K562 (cell line): ENCODE results near the gene KIAA0319L. TPM values are rescaled to one million over a fixed set of nuclear protein-coding genes. Genes with fewer than 3 reads are reported as not detected.

ENCODE experiments used
- DIDO1 ChIP-seq: fragments of 450-650 bp; IDR thresholded peaks from 2 replicates; pipeline ENCODE4 v1.6.1; 2016; ENCODE audit warnings: low read depth, missing biosample characterization, missing genetic modification characterization
- HIVEP1 ChIP-seq: fragments of 250-450 bp; sonication (Bioruptor Pico); IDR thresholded peaks from 2 replicates; pipeline ENCODE4 v1.4.0; 2020; ENCODE audit warnings: mild to moderate bottlenecking
- NR2C1 ChIP-seq, 2 experiments: fragments of 450-650 bp; IDR thresholded peaks; 2 replicates each; pipeline ENCODE4 v1.6.1; 2017; ENCODE audit warnings: mild to moderate bottlenecking in 2 of 2, antibody characterized with exemption in 1 of 2, inconsistent platforms in 1 of 2, missing compliant biosample characterization in 1 of 2, missing genetic modification characterization in 1 of 2
- POLR2AphosphoS5 ChIP-seq: IDR thresholded peaks from 2 replicates; pipeline ENCODE4 v1.6.1; 2011; ENCODE audit warnings: mild to moderate bottlenecking, low read depth, low read length, moderate library complexity; ENCODE audit not compliant: control insufficient read depth, insufficient read depth
- PRDM10 ChIP-seq: fragments of 450-650 bp; IDR thresholded peaks from 2 replicates; pipeline ENCODE4 v1.6.1; 2018; ENCODE audit not compliant: partially characterized antibody
- PRMT5 ChIP-seq: sonication (generic); formaldehyde crosslinking; IDR thresholded peaks from 2 replicates; pipeline ENCODE4 v1.5.0; 2020; ENCODE audit warnings: missing genetic modification reagents
- TCF15 ChIP-seq: fragments of 250-450 bp; sonication (Bioruptor Pico); IDR thresholded peaks from 2 replicates; pipeline ENCODE4 v1.8.0; 2022; ENCODE audit warnings: moderate library complexity, mild to moderate bottlenecking, inconsistent platforms
- ZNF232 ChIP-seq: sonication (generic); formaldehyde crosslinking; IDR thresholded peaks from 2 replicates; pipeline ENCODE4 v1.8.0; 2022; ENCODE audit warnings: mild to moderate bottlenecking, missing genetic modification reagents
- ZNF655 ChIP-seq: fragments of 250-450 bp; sonication (Bioruptor Pico); IDR thresholded peaks from 2 replicates; pipeline ENCODE4 v1.5.0; 2021
- ZNF707 ChIP-seq: fragments of 250-450 bp; sonication (Bioruptor Pico); conservative IDR thresholded peaks from 2 replicates; pipeline ENCODE4 v1.8.0; 2022; ENCODE audit warnings: inconsistent platforms, mild to moderate bottlenecking, moderate library complexity
- polyA plus RNA-seq, 8 experiments: library from polyadenylated mRNA; depleted of rRNA in 4 of 8; stranded (reverse) in 5 of 8; unstranded in 3 of 8; fragments of >200 nt; fragmentation: Nextera tagmentation in 2 of 8; fragmentation: Illumina TruSeq in 1 of 8; extraction: Ambion mirVana in 2 of 8; extraction: Trizol in 1 of 8; gene quantifications; 2 replicates each; pipeline versions ENCODE4 v1.2.1 to v1.2.3, GENCODE V29; 2011 to 2014; ENCODE audit warnings: inconsistent platforms in 1 of 8, missing spikeins in 1 of 8
- total RNA-seq, 7 experiments: library from RNA; depleted of rRNA in 6 of 7; stranded (reverse); fragments of >200 nt in 6 of 7; fragmentation: Illumina TruSeq in 2 of 7; extraction: Trizol in 2 of 7; gene quantifications; 2 replicates each; pipeline versions ENCODE4 v1.2.1 to v1.2.3, GENCODE V29; 2011 to 2021; ENCODE audit warnings: low replicate concordance in 1 of 7
- TF ChIP-seq, protein P1 (sequence below), 2 experiments: fragments of 450-650 bp in 1 of 2; IDR thresholded peaks; 2 replicates each; pipeline ENCODE4 v1.6.1; 2011 to 2017; ENCODE audit warnings: low read depth in 2 of 2, antibody characterized with exemption in 1 of 2, borderline replicate concordance in 1 of 2, low read length in 1 of 2, mild to moderate bottlenecking in 1 of 2, mixed read lengths in 1 of 2; ENCODE audit not compliant: control insufficient read depth in 1 of 2
- TF ChIP-seq, protein P2 (sequence below): fragments of 250-450 bp; sonication (Bioruptor Pico); IDR thresholded peaks from 2 replicates; pipeline ENCODE4 v1.5.0; 2021; ENCODE audit warnings: mild to moderate bottlenecking, borderline replicate concordance

KIAA0319L gene
- total and polyA plus RNA-seq, 9 of the 15 experiments (the other 6 are each of a cell fraction or from before 2014, with no cell fraction given) = 2.4 to 51.7 (median 27.4) TPM

DNA sequence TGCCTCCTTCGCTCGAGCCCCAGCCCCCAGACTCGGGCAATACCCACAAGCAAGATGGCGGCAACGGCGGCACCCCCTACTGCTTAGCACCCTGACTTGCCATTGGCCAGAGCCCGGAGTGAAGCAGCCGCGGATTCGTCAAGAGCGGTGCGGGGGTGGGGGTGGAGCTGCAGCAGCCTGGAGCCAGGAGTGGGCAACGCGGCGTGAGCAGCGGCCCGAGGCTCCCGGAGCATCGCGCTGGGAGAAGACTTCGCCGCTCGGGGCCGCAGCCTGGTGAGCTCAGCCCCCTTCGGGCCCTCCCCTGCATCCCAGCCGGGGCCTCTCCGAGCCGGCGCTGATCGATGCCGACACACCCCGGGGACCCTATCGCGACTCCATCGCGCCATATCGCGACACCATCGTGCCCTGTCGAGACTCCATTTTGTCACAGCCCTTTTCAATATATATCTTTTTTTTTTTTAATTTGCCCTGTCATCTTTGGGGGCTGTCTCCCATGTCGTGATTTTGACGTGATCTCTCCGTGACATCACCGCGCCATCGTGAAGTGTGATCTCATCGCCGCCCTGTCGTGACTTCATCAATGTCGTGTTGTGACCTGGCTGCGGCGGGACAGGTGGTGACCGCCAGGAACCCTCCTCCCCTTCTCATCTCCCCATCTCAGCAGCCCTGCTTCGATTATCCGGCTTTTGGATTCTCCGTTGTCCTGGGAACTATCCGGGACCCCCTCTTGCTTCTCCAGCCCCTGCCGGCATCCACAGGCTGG lies 589 bp upstream of the KIAA0319L start, which contains the start of gene NCDN (continued):
- TF ChIP-seq ZNF232 (CRISPR knock-in tag) (no peak), PRDM10 (no peak), POLR2AphosphoS5 (no peak), ZNF655 (CRISPR knock-in tag) (no peak), NR2C1 (IDR thresholded peaks at IDR 0.05) (peak; percentile 100), NR2C1 (tag; IDR thresholded peaks at IDR 0.05) (peak; percentile 100), ZNF707 (CRISPR knock-in tag) (no peak), PRMT5 (CRISPR knock-in tag) (no peak), TCF15 (no peak), DIDO1 (tag) (peak; percentile 98), HIVEP1 (CRISPR knock-in tag) (no peak)
- TF ChIP-seq, protein P1, sequence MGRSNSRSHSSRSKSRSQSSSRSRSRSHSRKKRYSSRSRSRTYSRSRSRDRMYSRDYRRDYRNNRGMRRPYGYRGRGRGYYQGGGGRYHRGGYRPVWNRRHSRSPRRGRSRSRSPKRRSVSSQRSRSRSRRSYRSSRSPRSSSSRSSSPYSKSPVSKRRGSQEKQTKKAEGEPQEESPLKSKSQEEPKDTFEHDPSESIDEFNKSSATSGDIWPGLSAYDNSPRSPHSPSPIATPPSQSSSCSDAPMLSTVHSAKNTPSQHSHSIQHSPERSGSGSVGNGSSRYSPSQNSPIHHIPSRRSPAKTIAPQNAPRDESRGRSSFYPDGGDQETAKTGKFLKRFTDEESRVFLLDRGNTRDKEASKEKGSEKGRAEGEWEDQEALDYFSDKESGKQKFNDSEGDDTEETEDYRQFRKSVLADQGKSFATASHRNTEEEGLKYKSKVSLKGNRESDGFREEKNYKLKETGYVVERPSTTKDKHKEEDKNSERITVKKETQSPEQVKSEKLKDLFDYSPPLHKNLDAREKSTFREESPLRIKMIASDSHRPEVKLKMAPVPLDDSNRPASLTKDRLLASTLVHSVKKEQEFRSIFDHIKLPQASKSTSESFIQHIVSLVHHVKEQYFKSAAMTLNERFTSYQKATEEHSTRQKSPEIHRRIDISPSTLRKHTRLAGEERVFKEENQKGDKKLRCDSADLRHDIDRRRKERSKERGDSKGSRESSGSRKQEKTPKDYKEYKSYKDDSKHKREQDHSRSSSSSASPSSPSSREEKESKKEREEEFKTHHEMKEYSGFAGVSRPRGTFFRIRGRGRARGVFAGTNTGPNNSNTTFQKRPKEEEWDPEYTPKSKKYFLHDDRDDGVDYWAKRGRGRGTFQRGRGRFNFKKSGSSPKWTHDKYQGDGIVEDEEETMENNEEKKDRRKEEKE (IDR thresholded peaks at IDR 0.05; ENCODE audit: borderline replicate concordance in 1 of 2, control insufficient read depth in 1 of 2, low read depth in 2 of 2, low read length in 1 of 2) = no peak
- TF ChIP-seq, protein P2, sequence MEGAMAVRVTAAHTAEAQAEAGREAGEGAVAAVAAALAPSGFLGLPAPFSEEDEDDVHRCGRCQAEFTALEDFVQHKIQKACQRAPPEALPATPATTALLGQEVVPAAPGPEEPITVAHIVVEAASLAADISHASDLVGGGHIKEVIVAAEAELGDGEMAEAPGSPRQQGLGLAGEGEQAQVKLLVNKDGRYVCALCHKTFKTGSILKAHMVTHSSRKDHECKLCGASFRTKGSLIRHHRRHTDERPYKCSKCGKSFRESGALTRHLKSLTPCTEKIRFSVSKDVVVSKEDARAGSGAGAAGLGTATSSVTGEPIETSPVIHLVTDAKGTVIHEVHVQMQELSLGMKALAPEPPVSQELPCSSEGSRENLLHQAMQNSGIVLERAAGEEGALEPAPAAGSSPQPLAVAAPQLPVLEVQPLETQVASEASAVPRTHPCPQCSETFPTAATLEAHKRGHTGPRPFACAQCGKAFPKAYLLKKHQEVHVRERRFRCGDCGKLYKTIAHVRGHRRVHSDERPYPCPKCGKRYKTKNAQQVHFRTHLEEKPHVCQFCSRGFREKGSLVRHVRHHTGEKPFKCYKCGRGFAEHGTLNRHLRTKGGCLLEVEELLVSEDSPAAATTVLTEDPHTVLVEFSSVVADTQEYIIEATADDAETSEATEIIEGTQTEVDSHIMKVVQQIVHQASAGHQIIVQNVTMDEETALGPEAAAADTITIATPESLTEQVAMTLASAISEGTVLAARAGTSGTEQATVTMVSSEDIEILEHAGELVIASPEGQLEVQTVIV (CRISPR knock-in tag) = no peak
